ENCODE results near the gene ALDH7A1. TPM values are rescaled to one million over a fixed set of nuclear protein-coding genes. Genes with fewer than 3 reads are reported as not detected.
A peak's percentile ranks its signal among the peaks of the same experiment; 100 is the strongest.

The ALDH7A1 gene
- total RNA-seq, 1 donor from 2014 or later = 76.6 TPM

DNA sequence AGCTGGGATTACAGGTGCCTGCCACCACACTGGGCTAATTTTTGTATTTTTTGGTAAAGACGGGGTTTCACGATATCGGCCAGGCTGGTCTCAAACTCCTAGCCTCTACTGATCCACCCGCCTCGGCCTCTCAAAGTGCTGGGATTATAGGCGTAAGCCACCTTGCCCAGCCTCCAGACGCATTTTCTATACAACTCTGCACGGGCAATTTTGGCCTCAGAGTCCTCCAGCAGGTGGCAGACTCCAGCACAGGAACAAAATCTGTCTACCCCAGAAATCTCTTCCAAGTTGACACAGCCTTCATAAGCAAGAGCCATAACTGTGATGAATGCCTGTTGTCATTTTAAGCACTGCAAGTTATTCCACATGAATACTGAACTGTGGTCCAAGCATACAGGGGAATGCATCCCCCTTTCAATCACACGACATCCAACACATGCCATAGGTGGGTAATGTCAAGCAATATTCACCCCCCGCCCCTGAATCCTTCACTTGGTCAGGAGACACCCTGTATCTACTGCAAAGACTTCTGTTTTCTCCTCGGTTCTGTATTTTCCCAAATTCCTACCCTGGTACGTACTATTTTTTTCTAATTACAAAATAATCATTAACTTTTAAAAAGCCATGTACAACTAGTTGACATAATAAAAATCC is 50.8 kb downstream of the ALDH7A1 start:
- Mint-ChIP-seq H3K4me1 (ENCODE audit: unreplicated experiment) (peaks cover 32% of the 10 kb centered on the region), H3K9me3 (ENCODE audit: unreplicated experiment) (no peaks in the 10 kb centered on the region), H3K27ac (ENCODE audit: unreplicated experiment) (no peak overlapping the region), H3K4me3 (ENCODE audit: unreplicated experiment) (no peak overlapping the region), H3K36me3 (ENCODE audit: low read depth, unreplicated experiment) (no peaks in the 10 kb centered on the region), H3K27me3 (ENCODE audit: unreplicated experiment) (peaks cover 3% of the 10 kb centered on the region)
- peak; percentile 59 for DNase-seq (ENCODE audit: low spot score)
- TF ChIP-seq, protein P1, sequence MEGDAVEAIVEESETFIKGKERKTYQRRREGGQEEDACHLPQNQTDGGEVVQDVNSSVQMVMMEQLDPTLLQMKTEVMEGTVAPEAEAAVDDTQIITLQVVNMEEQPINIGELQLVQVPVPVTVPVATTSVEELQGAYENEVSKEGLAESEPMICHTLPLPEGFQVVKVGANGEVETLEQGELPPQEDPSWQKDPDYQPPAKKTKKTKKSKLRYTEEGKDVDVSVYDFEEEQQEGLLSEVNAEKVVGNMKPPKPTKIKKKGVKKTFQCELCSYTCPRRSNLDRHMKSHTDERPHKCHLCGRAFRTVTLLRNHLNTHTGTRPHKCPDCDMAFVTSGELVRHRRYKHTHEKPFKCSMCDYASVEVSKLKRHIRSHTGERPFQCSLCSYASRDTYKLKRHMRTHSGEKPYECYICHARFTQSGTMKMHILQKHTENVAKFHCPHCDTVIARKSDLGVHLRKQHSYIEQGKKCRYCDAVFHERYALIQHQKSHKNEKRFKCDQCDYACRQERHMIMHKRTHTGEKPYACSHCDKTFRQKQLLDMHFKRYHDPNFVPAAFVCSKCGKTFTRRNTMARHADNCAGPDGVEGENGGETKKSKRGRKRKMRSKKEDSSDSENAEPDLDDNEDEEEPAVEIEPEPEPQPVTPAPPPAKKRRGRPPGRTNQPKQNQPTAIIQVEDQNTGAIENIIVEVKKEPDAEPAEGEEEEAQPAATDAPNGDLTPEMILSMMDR (IDR thresholded peaks at IDR 0.05; ENCODE audit: unreplicated experiment) = peak; percentile 59

DNA sequence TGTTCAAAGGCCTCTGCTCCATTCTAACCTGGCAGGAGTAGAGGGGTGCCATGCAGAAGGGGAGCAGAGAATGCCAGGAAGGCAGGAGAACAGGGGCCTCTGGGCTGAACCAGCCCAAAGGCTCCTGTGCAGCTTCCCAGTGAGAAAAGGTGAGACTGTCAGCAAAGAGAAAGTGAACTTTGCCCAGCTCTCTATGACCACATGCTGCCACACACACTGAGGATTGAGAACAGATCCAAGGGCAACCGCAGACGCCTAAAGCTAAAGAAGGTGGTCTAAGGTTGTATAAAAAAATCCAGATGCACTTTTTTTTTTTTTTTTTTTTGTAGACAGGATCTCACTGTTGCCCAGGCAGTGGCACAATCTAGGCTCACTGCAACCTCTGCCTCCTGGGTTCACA is 51.4 kb downstream of the ALDH7A1 start:
- H3K4me1 Mint-ChIP-seq (ENCODE audit: unreplicated experiment) = peaks cover 36% of the 10 kb centered on the region
- no peak overlapping the region for H3K4me3 Mint-ChIP-seq (ENCODE audit: unreplicated experiment)
- DNase-seq (ENCODE audit: low spot score) = no peak
- TF ChIP-seq, protein P1 (IDR thresholded peaks at IDR 0.05; ENCODE audit: unreplicated experiment) = no peak
- H3K27me3 Mint-ChIP-seq (ENCODE audit: unreplicated experiment) = peaks cover 3% of the 10 kb centered on the region
- H3K9me3 Mint-ChIP-seq (ENCODE audit: unreplicated experiment) = no peaks in the 10 kb centered on the region
- no peak overlapping the region for H3K27ac Mint-ChIP-seq (ENCODE audit: unreplicated experiment)
- no peaks in the 10 kb centered on the region for H3K36me3 Mint-ChIP-seq (ENCODE audit: low read depth, unreplicated experiment)

DNA sequence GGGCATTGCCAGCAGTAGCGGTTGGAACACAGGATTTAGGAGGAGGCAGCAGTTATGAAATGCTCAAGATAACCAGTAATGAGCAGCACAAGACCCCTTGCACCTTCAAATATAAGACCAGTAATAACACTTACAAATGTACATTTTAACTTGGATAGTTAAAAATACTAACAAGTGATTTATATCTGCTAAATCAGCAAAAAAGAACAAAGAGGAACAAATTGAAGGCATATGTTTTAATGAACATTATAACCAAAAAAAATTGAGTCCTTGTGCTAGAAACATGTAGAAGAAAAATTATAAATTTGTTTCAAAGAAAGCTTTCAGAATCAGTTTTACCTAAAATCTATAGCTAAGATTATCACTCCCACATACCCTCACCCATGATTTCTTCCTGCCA is 52.0 kb downstream of the ALDH7A1 start:
- no peak overlapping the region for H3K27ac Mint-ChIP-seq (ENCODE audit: unreplicated experiment)
- TF ChIP-seq, protein P1 (IDR thresholded peaks at IDR 0.05; ENCODE audit: unreplicated experiment) = no peak
- H3K9me3 Mint-ChIP-seq (ENCODE audit: unreplicated experiment) = no peaks in the 10 kb centered on the region
- no peak for DNase-seq (ENCODE audit: low spot score)
- H3K4me3 Mint-ChIP-seq (ENCODE audit: unreplicated experiment) = no peak overlapping the region
- no peaks in the 10 kb centered on the region for H3K36me3 Mint-ChIP-seq (ENCODE audit: low read depth, unreplicated experiment)
- H3K4me1 Mint-ChIP-seq (ENCODE audit: unreplicated experiment) = peaks cover 36% of the 10 kb centered on the region
- peaks cover 3% of the 10 kb centered on the region for H3K27me3 Mint-ChIP-seq (ENCODE audit: unreplicated experiment)

DNA sequence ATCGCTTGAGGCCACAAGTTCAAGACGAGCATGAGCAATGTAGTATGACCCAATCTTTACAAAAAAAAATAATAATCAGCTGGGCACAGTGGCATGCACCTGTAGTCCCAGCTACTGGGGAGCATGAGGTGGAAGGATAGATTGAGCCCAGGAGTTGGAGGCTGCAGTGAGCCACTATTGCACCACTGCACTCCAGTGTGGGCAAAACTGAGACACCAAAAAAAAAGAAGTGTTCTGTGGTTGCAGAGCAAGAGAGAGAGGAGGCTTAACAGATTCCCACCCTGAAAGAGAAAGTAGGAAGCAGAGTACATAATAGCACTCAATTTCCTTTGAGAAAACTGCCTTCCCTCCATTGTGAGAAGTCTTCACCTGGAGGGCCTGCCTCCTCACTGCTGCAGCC is 52.6 kb downstream of the ALDH7A1 start:
- Mint-ChIP-seq H3K4me1 (ENCODE audit: unreplicated experiment) (peaks cover 36% of the 10 kb centered on the region), H3K4me3 (ENCODE audit: unreplicated experiment) (no peak overlapping the region), H3K27ac (ENCODE audit: unreplicated experiment) (no peak overlapping the region), H3K9me3 (ENCODE audit: unreplicated experiment) (no peaks in the 10 kb centered on the region), H3K36me3 (ENCODE audit: low read depth, unreplicated experiment) (no peaks in the 10 kb centered on the region), H3K27me3 (ENCODE audit: unreplicated experiment) (peaks cover 3% of the 10 kb centered on the region)
- TF ChIP-seq, protein P1 (IDR thresholded peaks at IDR 0.05; ENCODE audit: unreplicated experiment) = no peak
- no peak for DNase-seq (ENCODE audit: low spot score)

DNA sequence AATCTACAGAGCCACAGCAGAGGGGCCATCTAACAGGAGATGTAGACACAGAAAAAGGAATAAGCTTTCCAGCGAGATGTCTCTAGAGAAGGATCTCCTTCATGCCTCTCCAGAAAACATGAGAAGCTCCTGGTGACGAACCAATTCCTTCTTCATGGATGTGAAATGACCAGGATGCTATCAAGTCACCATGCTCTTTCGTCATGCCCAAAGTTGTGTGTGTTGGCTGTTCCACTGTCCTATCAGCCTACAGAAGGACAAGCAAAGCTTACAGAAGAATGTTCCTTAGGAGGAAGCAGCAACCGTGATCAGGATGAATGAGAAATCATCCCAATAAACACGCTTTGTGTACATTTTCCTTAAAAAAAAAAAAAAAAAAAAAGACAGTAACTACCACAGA is 54.4 kb downstream of the ALDH7A1 start:
- Mint-ChIP-seq H3K36me3 (ENCODE audit: low read depth, unreplicated experiment) (no peaks in the 10 kb centered on the region), H3K4me1 (ENCODE audit: unreplicated experiment) (peaks cover 38% of the 10 kb centered on the region), H3K27ac (ENCODE audit: unreplicated experiment) (no peak overlapping the region), H3K27me3 (ENCODE audit: unreplicated experiment) (peaks cover 7% of the 10 kb centered on the region), H3K9me3 (ENCODE audit: unreplicated experiment) (no peaks in the 10 kb centered on the region), H3K4me3 (ENCODE audit: unreplicated experiment) (no peak overlapping the region)
- no peak for DNase-seq (ENCODE audit: low spot score)
- TF ChIP-seq, protein P1 (IDR thresholded peaks at IDR 0.05; ENCODE audit: unreplicated experiment) = no peak
